ENCODE results near the gene TRANK1. TPM values are rescaled to one million over a fixed set of nuclear protein-coding genes. Genes with fewer than 3 reads are reported as not detected.

Gene TRANK1
- total RNA-seq, 2 donors from 2014 or later: 21.3 to 50.7 TPM

DNA sequence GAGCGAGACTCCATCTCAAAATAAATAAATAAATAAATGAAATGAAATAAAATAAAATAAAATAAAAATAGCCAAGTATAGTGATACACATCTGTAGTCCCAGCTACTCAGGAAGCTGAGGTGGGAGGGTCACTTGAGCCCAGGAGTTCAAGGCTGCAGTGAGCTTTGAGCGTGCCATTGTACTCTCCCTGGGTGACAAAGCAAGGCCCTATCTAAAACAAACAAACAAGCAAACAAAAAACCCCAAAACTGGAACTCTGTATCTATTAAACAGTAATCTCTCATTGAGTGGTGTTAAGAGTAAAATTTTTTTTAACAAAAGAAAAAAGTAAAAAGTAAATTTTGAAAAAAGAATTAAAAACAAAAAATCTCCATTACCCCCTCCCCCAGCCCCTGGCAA lies 27.3 kb upstream of the TRANK1 start:
- Histone ChIP-seq H3K9me3 (no peaks in the 10 kb centered on the region), H3K36me3 (no peaks in the 10 kb centered on the region), H3K4me1 (no peaks in the 10 kb centered on the region), H3K27me3 (no peaks in the 10 kb centered on the region), H3K27ac (no peak overlapping the region), H3K4me3 (no peak overlapping the region), H3K9ac (ENCODE audit: low read depth in 2 of 2, low read length in 2 of 2) (no peak overlapping the region)
- TF ChIP-seq, protein P1, sequence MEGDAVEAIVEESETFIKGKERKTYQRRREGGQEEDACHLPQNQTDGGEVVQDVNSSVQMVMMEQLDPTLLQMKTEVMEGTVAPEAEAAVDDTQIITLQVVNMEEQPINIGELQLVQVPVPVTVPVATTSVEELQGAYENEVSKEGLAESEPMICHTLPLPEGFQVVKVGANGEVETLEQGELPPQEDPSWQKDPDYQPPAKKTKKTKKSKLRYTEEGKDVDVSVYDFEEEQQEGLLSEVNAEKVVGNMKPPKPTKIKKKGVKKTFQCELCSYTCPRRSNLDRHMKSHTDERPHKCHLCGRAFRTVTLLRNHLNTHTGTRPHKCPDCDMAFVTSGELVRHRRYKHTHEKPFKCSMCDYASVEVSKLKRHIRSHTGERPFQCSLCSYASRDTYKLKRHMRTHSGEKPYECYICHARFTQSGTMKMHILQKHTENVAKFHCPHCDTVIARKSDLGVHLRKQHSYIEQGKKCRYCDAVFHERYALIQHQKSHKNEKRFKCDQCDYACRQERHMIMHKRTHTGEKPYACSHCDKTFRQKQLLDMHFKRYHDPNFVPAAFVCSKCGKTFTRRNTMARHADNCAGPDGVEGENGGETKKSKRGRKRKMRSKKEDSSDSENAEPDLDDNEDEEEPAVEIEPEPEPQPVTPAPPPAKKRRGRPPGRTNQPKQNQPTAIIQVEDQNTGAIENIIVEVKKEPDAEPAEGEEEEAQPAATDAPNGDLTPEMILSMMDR (IDR thresholded peaks at IDR 0.05): no peak
- no peak for DNase-seq
- intact Hi-C loops (cut with DNase I): no loop called here

DNA sequence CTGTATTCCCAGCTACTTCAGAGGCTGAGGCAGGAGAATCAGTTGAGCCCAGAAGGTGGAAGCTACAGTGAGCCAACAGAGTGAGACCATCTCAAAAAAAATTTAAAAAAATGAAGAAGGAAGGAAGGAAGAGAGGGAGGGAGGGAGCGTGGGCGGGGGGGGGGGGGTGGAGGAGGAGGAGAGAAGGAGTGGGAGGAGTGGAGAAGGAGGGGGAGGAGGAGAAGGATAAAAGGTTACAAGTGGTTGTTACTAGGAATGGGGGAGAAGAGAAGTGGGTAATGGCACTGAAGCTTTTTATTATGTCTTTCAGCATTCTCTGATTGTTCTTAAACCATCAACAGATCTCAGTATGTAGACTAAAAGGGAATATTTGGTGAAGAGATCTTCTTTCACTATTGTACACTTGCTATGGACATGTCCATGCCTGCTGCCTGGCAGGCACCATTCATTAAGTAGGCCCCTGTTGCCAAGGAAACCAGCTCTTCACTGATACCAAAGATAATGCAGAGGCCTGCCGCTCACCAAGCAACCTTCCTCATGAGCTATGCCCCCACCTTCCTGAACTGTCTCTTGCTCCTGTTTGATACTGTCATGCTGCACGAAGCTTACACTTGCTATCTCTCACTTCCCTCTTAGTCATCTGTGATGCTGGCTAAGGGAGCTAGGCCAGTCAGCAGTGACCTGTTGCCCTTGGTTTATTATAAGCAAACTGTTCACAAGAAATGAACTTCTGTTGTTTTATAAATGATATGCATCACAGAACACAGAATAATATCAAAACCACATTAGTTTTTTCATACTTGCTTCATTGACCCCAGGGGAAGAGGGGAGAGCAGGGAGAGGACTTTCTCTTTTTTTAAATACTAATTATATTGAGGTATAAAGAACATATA lies 24.9 kb upstream of the TRANK1 start:
- DNase-seq: no peak
- intact Hi-C loops (cut with DNase I): no loop called here
- no peak overlapping the region for H3K4me3 ChIP-seq
- no peak overlapping the region for H3K27ac ChIP-seq
- H3K27me3 ChIP-seq: no peaks in the 10 kb centered on the region
- H3K4me1 ChIP-seq: no peaks in the 10 kb centered on the region
- H3K9ac ChIP-seq (ENCODE audit: low read depth in 2 of 2, low read length in 2 of 2): no peak overlapping the region
- no peaks in the 10 kb centered on the region for H3K9me3 ChIP-seq
- TF ChIP-seq, protein P1 (IDR thresholded peaks at IDR 0.05): no peak
- H3K36me3 ChIP-seq: no peaks in the 10 kb centered on the region

DNA sequence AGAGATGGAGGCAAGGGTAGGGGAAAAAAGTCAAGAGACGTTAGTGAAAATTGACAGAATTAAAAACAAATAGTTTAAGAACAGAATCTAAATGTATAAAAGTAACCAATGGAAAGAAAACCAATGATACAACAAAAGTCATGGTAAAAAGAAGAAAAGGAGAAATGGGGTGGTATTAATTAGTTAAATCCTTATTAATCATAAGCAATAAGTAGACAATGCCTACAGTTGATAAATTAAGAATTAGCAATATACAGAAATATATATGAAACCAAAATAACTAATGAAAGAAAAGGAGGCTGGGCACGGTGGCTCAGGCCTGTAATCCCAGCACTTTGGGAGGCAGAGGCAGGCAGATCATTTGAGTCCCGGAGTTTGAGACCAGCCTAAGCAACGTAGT lies 24.2 kb upstream of the TRANK1 start:
- Histone ChIP-seq H3K4me1 (no peaks in the 10 kb centered on the region), H3K9me3 (no peaks in the 10 kb centered on the region), H3K27ac (no peak overlapping the region), H3K27me3 (no peaks in the 10 kb centered on the region), H3K4me3 (no peak overlapping the region), H3K36me3 (no peaks in the 10 kb centered on the region), H3K9ac (ENCODE audit: low read depth in 2 of 2, low read length in 2 of 2) (no peak overlapping the region)
- intact Hi-C loops (cut with DNase I): no loop called here
- no peak for DNase-seq
- TF ChIP-seq, protein P1 (IDR thresholded peaks at IDR 0.05): no peak

DNA sequence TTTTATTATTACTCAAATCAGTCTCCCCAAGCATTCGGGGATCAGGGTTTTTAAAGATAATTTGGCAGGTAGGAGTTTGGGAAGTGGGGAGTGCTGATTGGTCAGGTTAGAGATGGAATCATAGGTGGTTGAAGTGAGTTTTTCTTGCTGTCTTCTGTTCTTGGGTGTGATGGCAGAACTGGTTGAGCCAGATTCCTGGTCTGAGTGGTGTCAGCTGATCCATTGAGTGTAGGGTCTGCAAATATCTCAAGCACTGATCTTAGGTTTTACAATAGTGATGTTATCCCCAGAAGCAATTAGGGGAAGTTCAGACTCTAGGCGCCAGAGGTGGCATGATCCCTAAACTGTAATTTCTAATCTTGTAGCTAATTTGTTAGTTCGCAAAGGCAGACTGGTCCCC lies 20.6 kb upstream of the TRANK1 start:
- Histone ChIP-seq H3K9ac (ENCODE audit: low read depth in 2 of 2, low read length in 2 of 2) (no peak overlapping the region), H3K4me1 (no peaks in the 10 kb centered on the region), H3K36me3 (no peaks in the 10 kb centered on the region), H3K4me3 (no peak overlapping the region), H3K9me3 (no peaks in the 10 kb centered on the region), H3K27me3 (no peaks in the 10 kb centered on the region), H3K27ac (no peak overlapping the region)
- intact Hi-C loops (cut with DNase I): no loop called here
- TF ChIP-seq, protein P1 (IDR thresholded peaks at IDR 0.05): no peak
- DNase-seq: no peak

DNA sequence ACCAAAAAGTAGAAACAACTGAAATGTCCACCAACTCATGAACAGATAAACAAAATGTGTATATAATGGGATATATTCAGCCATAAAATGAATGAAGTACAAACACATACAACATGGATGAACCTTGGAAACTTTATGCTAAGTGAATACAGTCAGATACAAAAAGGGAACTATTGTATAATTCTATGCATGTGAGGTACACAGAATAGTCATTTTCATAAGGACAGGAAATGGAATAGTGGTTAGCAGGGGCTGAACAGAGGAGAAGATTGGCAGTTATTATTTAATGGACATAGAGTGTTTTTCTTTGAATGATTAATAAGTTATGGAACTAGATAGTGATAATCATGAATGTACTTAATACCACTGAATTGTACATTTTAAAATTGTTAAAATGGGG lies 20.0 kb upstream of the TRANK1 start:
- intact Hi-C loops (cut with DNase I): no loop called here
- H3K27me3 ChIP-seq: no peaks in the 10 kb centered on the region
- no peak for DNase-seq
- no peaks in the 10 kb centered on the region for H3K4me1 ChIP-seq
- H3K36me3 ChIP-seq: no peaks in the 10 kb centered on the region
- TF ChIP-seq, protein P1 (IDR thresholded peaks at IDR 0.05): no peak
- H3K4me3 ChIP-seq: no peak overlapping the region
- no peak overlapping the region for H3K9ac ChIP-seq (ENCODE audit: low read depth in 2 of 2, low read length in 2 of 2)
- H3K9me3 ChIP-seq: no peaks in the 10 kb centered on the region
- H3K27ac ChIP-seq: no peak overlapping the region
